ENCODE data around the gene FOSB. TPM values are rescaled to one million over a fixed set of nuclear protein-coding genes. Genes with fewer than 3 reads are reported as not detected.

FOSB gene
- total and polyA plus RNA-seq, 9 of the 15 experiments (the other 6 are each of a cell fraction or from before 2014, with no cell fraction given), result 0.11 to 2.7 (median 0.73) TPM

- TF ChIP-seq, protein P1, sequence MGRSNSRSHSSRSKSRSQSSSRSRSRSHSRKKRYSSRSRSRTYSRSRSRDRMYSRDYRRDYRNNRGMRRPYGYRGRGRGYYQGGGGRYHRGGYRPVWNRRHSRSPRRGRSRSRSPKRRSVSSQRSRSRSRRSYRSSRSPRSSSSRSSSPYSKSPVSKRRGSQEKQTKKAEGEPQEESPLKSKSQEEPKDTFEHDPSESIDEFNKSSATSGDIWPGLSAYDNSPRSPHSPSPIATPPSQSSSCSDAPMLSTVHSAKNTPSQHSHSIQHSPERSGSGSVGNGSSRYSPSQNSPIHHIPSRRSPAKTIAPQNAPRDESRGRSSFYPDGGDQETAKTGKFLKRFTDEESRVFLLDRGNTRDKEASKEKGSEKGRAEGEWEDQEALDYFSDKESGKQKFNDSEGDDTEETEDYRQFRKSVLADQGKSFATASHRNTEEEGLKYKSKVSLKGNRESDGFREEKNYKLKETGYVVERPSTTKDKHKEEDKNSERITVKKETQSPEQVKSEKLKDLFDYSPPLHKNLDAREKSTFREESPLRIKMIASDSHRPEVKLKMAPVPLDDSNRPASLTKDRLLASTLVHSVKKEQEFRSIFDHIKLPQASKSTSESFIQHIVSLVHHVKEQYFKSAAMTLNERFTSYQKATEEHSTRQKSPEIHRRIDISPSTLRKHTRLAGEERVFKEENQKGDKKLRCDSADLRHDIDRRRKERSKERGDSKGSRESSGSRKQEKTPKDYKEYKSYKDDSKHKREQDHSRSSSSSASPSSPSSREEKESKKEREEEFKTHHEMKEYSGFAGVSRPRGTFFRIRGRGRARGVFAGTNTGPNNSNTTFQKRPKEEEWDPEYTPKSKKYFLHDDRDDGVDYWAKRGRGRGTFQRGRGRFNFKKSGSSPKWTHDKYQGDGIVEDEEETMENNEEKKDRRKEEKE (IDR thresholded peaks at IDR 0.05; ENCODE audit: borderline replicate concordance in 1 of 2, control insufficient read depth in 1 of 2, low read depth in 2 of 2, low read length in 1 of 2), result peak in 1 of 2 experiments; percentile 48; a peak in 1 of 4 replicates
- TF ChIP-seq ZBTB34 (CRISPR knock-in tag; IDR thresholded peaks at IDR 0.05), result no peak
- TF ChIP-seq TEAD4 (IDR thresholded peaks at IDR 0.05; ENCODE audit: low read length), result no peak
- TF ChIP-seq TEAD4 (CRISPR knock-in tag; IDR thresholded peaks at IDR 0.05; ENCODE audit: borderline replicate concordance), result no peak
- peak; percentile 3; the same call in 1 of the 2 replicates for TF ChIP-seq CHD2 (IDR thresholded peaks at IDR 0.05; ENCODE audit: low read depth, low read length)
- TF ChIP-seq ZC3H4 (CRISPR knock-in tag; IDR thresholded peaks at IDR 0.05; ENCODE audit: borderline replicate concordance), result peak; percentile 23; the same call in 1 of the 2 replicates
- TF ChIP-seq, protein P2, sequence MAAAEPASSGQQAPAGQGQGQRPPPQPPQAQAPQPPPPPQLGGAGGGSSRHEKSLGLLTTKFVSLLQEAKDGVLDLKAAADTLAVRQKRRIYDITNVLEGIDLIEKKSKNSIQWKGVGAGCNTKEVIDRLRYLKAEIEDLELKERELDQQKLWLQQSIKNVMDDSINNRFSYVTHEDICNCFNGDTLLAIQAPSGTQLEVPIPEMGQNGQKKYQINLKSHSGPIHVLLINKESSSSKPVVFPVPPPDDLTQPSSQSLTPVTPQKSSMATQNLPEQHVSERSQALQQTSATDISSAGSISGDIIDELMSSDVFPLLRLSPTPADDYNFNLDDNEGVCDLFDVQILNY (CRISPR knock-in tag; IDR thresholded peaks at IDR 0.05), result no peak
- TF ChIP-seq ELF2 (CRISPR knock-in tag; IDR thresholded peaks at IDR 0.05), result no peak
- no peak for TF ChIP-seq ZNF699 (CRISPR knock-in tag; IDR thresholded peaks at IDR 0.05; ENCODE audit: insufficient replicate concordance)
These were observed 6.1 kb downstream of the FOSB start (continued) for GRCh38 chr19:45473682-45474605.
